GM18909 (cell line): ENCODE measurements around the gene SLC48A1.
A peak's percentile ranks its signal among the peaks of the same experiment; 100 is the strongest.
"Not testable (repeated sequence)": the region's sequence is repeated elsewhere in the genome, so short reads cannot be mapped to it uniquely, and the experiment has no call there.

Experiments
- ATAC-seq: cut with Tn5 transposase; IDR thresholded peaks from one replicate; pipeline ENCODE4 v1.9.1; 2021; ENCODE audit warnings: mild to moderate bottlenecking; ENCODE audit not compliant: unreplicated experiment, poor library complexity

Gene SLC48A1

GRCh38 chr12:47804171-47804570 is 31.1 kb downstream of the SLC48A1 start:
- no peak for ATAC-seq

GRCh38 chr12:47805417-47805816 is 32.4 kb downstream of the SLC48A1 start:
- ATAC-seq, result no peak

- ATAC-seq, result no peak
These were observed 34.3 kb downstream of the SLC48A1 start for GRCh38 chr12:47807338-47807737.

- peak; percentile 41 for ATAC-seq
These were observed 35.0 kb downstream of the SLC48A1 start for GRCh38 chr12:47808050-47808449.

GRCh38 chr12:47808574-47809365 is 35.7 kb downstream of the SLC48A1 start:
- ATAC-seq, result no peak

- not testable (repeated sequence) for ATAC-seq
These were observed 36.5 kb downstream of the SLC48A1 start for GRCh38 chr12:47809518-47809917.

- no peak for ATAC-seq
These were observed 38.0 kb downstream of the SLC48A1 start for GRCh38 chr12:47811072-47811396.

- ATAC-seq, result no peak
These were observed 38.8 kb downstream of the SLC48A1 start for GRCh38 chr12:47811581-47812484.

GRCh38 chr12:47812797-47813510 is 39.9 kb downstream of the SLC48A1 start:
- ATAC-seq, result peak; percentile 68

GRCh38 chr12:47813511-47814196 is 40.6 kb downstream of the SLC48A1 start:
- peak; percentile 60 for ATAC-seq

GRCh38 chr12:47814539-47815170 is 41.6 kb downstream of the SLC48A1 start:
- ATAC-seq, result no peak

- ATAC-seq, result not testable (repeated sequence)
These were observed 42.4 kb downstream of the SLC48A1 start for GRCh38 chr12:47815447-47815846.

- ATAC-seq, result no peak
These were observed 43.6 kb downstream of the SLC48A1 start for GRCh38 chr12:47816403-47817271.

- ATAC-seq, result no peak
These were observed 44.4 kb downstream of the SLC48A1 start for GRCh38 chr12:47817272-47818006.

- ATAC-seq, result no peak
These were observed 45.0 kb downstream of the SLC48A1 start for GRCh38 chr12:47818007-47818376.

GRCh38 chr12:47818467-47819137 is 45.6 kb downstream of the SLC48A1 start:
- ATAC-seq, result peak; percentile 9

GRCh38 chr12:47819138-47819895 is 46.3 kb downstream of the SLC48A1 start:
- ATAC-seq, result peak; percentile 34
